ENCODE measurements around the gene HUNK.

HUNK gene

DNA sequence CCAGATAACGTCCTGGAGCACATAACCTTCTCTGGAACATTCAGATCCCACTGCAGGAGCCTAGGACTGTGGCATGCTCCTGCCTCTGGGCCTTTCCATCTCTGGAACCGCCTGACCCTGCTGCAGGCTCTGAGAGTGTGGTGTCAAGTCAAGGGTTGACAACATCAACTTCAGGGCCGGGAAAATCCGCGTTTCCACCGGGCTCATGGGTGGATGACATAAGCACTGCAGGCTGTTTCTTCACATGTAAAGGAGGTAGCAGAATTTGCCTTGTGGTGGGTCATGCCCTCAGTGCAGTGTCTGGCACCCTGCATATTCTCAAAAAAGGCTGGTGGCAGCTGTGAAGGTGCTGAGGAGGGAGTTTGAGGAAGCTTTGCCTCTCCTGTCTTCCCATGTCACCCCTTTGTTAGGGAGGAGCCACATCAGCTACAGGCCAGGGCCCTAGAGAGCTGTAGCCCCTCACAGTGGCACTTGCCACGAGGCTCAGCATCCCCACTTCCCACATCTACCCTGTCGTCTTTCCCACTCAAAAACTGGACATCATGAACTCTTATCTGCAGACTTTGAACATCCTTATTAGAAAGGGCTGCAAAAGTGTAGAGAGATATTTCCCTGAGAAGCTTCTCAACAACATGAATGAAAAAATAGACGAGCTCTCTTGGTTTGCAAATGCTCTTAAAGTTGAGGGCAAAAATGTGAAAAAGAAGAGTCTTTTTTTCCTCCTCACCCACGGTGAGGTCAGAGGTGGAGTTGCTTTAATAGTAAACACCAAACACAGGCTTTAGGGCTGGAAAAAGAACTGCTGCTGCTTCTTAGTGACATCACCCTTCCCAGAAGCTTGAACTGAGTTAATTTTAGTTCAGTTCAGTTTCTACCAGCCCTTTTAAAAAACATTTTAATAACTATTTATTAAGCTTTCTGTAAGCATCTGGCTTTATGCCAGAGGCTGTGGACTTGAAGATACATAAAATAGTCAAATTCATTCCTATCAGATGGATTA lies 121.3 kb downstream of the HUNK start:
- Mint-ChIP-seq H3K36me3 (no peaks in the 10 kb centered on the region), H3K9me3 (ENCODE audit: low read depth) (no peaks in the 10 kb centered on the region), H3K27me3 (no peaks in the 10 kb centered on the region), H3K27ac (no peak overlapping the region), H3K4me3 (no peak overlapping the region), H3K4me1 (ENCODE audit: low read depth) (no peaks in the 10 kb centered on the region)

DNA sequence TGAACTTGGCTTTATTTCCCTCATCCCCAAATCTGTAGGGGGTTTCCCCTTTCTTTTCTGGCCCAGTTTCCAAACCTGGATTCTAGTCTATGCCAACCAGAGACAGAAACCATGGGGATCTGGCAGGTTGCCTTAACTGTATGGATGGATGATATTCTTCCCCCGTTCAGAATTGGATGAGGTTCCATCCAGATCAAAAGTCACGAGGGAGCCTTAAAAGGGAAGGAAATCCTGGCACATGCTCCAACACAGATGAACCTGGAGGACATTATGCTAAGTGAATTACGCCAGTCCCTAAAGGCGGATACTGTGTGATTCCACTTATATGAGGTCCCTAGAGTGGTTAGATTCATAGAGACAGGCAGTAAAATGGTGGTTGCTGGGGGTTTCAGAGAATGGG lies 124.4 kb downstream of the HUNK start:
- Mint-ChIP-seq H3K4me1 (ENCODE audit: low read depth) (no peaks in the 10 kb centered on the region), H3K4me3 (no peak overlapping the region), H3K9me3 (ENCODE audit: low read depth) (no peaks in the 10 kb centered on the region), H3K36me3 (no peaks in the 10 kb centered on the region), H3K27me3 (no peaks in the 10 kb centered on the region), H3K27ac (no peak overlapping the region)

DNA sequence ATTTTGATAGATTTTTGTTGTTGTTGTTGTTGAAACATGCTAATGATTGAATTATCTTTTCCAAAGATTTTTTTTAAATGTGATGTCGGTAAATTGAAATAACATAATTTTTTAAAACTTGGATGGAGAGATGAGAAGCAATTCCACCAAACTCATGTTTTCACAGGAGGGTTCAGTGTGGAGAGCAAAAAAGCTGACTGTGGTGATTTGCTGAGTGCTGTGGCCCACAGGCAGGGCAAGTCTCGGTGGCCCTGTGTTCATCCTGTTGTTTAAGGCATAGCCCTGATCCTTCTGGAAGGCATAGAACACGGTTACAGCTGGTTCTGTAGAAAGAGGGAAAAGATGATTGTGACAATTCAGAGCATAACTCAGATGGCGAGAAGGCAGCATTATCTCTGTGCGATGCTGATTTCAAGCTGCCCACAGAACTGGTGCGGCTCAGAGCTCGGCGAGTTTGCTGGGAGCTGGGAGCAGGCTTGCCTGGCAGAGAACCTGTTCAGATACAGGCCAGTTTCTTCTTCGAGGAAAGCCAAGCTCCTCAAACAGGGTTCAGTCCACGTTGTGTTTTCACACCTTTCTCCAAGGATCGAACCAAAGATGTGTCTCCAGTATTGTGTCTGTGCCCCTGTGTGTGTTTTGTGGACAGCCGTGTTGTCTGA lies 127.1 kb downstream of the HUNK start:
- no peaks in the 10 kb centered on the region for H3K4me1 Mint-ChIP-seq (ENCODE audit: low read depth)
- no peak overlapping the region for H3K27ac Mint-ChIP-seq
- H3K9me3 Mint-ChIP-seq (ENCODE audit: low read depth), result no peaks in the 10 kb centered on the region
- no peak overlapping the region for H3K4me3 Mint-ChIP-seq
- no peaks in the 10 kb centered on the region for H3K36me3 Mint-ChIP-seq
- no peaks in the 10 kb centered on the region for H3K27me3 Mint-ChIP-seq

DNA sequence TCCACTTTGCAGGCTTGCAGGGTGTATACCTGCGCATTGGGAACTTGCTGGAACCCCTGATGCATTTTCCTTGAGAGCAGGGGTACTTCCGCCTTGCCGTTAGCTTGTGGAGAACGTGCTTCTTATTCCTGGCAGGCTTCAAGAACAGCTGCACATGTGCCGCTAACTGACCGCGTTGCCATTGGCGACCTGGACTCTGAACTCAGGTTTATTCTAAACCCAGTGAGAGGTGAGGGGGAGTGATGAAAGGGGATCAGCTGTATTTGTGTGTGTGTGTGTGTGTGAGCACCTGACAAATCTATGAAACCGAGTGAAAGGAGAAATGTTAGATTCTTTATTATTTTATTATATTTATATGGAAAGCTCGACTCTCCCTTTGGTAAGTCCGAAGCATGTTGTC lies 128.6 kb downstream of the HUNK start:
- H3K27ac Mint-ChIP-seq, result no peak overlapping the region
- no peak overlapping the region for H3K4me3 Mint-ChIP-seq
- no peaks in the 10 kb centered on the region for H3K27me3 Mint-ChIP-seq
- no peaks in the 10 kb centered on the region for H3K4me1 Mint-ChIP-seq (ENCODE audit: low read depth)
- H3K9me3 Mint-ChIP-seq (ENCODE audit: low read depth), result no peaks in the 10 kb centered on the region
- H3K36me3 Mint-ChIP-seq, result no peaks in the 10 kb centered on the region

DNA sequence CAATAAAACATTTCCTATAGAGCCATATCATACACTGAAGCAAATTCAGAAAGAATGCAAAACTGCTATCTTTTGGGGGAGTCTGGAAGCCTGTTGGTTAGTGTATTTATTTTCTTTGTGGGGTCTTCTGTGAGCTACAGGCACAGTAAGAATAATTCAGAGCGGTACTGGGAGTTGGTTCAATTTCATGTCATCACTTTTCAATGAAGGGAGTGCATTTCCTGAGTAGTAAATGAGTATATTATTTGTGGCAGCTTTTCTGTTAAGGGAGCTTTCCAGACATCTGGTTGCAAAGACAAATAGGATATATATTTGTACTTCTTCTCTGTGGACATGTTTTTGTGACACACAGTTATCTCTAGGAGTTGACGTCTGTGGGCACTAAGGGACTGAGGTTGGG lies 130.6 kb downstream of the HUNK start:
- H3K9me3 Mint-ChIP-seq (ENCODE audit: low read depth), result no peaks in the 10 kb centered on the region
- H3K27ac Mint-ChIP-seq, result no peak overlapping the region
- no peaks in the 10 kb centered on the region for H3K36me3 Mint-ChIP-seq
- no peaks in the 10 kb centered on the region for H3K4me1 Mint-ChIP-seq (ENCODE audit: low read depth)
- H3K27me3 Mint-ChIP-seq, result no peaks in the 10 kb centered on the region
- H3K4me3 Mint-ChIP-seq, result no peak overlapping the region

DNA sequence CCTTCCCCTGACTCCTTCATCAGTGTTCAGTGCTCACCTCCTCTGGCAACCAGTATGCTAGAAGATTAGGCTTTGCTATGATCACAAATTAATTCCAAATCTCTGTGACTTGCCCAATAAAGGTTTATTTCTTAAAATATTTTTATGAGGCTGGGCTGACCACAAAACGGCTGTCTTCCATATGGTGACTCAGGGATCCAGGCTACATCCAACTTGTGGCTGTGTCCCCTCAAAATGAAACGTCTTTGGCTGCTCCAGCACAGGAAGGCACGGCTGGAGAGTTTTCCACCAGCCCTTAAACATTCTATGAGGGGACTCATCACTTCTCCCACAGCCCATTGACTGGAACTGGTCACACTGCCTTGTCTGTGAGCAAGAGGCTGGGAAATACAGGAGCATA lies 131.5 kb downstream of the HUNK start:
- H3K27me3 Mint-ChIP-seq, result no peaks in the 10 kb centered on the region
- H3K9me3 Mint-ChIP-seq (ENCODE audit: low read depth), result no peaks in the 10 kb centered on the region
- H3K36me3 Mint-ChIP-seq, result no peaks in the 10 kb centered on the region
- H3K4me3 Mint-ChIP-seq, result no peak overlapping the region
- no peak overlapping the region for H3K27ac Mint-ChIP-seq
- H3K4me1 Mint-ChIP-seq (ENCODE audit: low read depth), result no peaks in the 10 kb centered on the region

DNA sequence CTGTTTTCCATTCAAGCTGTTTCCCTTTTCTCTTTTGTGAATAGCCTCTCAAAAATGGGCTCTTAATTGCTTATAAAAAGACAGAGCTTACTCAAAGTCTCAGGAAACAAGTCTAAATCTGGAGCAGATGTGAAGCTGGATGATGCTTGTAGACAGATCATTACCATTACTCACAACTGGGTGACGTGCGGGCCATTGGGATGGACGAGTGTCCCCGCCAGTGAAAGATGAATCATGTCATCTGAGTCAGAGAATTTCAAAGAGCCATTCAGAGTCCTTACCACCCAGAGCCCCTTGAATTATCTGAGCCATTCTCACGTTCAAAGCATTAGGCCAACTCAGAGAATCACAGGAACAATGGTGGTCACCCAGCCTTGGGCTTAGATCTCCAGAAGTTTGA lies 134.6 kb downstream of the HUNK start:
- H3K9me3 Mint-ChIP-seq (ENCODE audit: low read depth), result no peaks in the 10 kb centered on the region
- H3K36me3 Mint-ChIP-seq, result no peaks in the 10 kb centered on the region
- H3K4me1 Mint-ChIP-seq (ENCODE audit: low read depth), result no peaks in the 10 kb centered on the region
- no peak overlapping the region for H3K4me3 Mint-ChIP-seq
- no peak overlapping the region for H3K27ac Mint-ChIP-seq
- no peaks in the 10 kb centered on the region for H3K27me3 Mint-ChIP-seq

DNA sequence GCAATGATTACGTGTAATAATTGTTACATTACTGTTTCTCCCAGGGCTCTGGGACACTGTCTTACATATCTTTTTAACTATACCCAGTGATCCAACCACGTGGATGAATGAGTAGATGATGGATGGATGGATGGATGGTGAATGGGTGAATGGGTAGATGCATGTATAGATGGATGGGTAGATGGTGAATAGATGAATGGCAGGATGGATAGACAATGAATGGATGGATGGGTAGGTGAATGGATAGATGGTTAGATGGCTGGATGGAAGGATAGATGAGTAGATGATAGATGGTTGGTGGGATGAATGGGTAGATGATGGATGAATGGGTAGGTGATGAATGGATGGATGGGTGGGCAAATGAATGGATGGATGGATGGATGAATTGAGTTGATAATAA lies 135.9 kb downstream of the HUNK start:
- no peaks in the 10 kb centered on the region for H3K4me1 Mint-ChIP-seq (ENCODE audit: low read depth)
- H3K4me3 Mint-ChIP-seq, result no peak overlapping the region
- H3K27me3 Mint-ChIP-seq, result no peaks in the 10 kb centered on the region
- H3K36me3 Mint-ChIP-seq, result no peaks in the 10 kb centered on the region
- H3K9me3 Mint-ChIP-seq (ENCODE audit: low read depth), result no peaks in the 10 kb centered on the region
- no peak overlapping the region for H3K27ac Mint-ChIP-seq

DNA sequence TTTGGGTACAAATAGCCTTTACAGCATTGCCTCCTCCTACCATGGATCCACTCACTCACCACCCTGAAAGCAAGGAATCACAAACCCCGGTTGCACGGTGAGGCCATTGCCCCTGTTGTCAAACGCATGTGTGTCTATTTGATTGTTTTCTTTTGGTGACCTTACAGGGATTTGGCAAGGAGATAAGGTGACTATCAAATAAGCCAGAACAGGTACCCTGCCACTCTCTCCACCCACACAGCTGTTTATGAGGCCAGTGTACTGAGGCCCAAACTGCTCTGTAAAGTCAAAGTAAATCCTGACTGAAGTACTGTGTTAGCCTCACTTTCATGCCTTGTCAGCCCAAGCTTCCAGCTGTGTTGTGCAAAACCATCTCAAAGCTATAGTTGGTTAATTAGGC lies 136.4 kb downstream of the HUNK start:
- Mint-ChIP-seq H3K4me1 (ENCODE audit: low read depth) (no peaks in the 10 kb centered on the region), H3K36me3 (no peaks in the 10 kb centered on the region), H3K9me3 (ENCODE audit: low read depth) (no peaks in the 10 kb centered on the region), H3K27me3 (peaks cover 3% of the 10 kb centered on the region), H3K4me3 (no peak overlapping the region), H3K27ac (no peak overlapping the region)

DNA sequence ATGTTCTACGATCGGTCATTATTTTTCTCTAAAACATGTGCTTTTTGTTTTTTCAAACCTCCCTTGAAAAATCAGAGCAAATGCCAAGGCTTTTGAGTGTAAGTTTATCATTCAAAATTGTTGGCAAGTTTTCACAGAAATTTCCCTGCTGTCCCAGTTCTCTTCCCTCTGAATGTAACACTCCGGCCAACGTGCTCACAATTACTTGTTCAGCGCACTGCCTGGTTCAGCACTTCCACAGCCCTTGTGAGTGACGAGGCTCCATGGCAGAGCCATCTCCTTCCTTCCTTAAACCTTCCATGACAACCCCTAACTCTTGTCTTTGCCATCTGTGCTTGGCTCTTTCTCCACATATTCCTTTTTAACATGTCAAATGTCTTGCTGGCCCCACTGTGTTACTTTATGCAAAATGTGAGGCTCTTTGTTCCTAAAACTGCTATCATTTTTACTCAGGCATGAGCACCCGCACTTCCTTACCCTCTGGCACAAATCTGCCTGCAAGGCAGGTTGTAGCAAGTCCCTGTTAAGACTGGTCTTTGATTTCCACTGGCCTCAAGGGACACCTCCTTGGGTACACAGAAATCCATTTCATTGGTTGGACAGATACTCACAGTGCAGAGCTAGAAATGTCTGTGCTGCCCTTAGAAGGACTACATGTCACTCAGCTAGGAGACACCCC lies 142.8 kb downstream of the HUNK start:
- no peak overlapping the region for H3K27ac Mint-ChIP-seq
- no peaks in the 10 kb centered on the region for H3K9me3 Mint-ChIP-seq (ENCODE audit: low read depth)
- H3K4me1 Mint-ChIP-seq (ENCODE audit: low read depth), result no peaks in the 10 kb centered on the region
- peaks cover 3% of the 10 kb centered on the region for H3K27me3 Mint-ChIP-seq
- H3K4me3 Mint-ChIP-seq, result no peak overlapping the region
- no peaks in the 10 kb centered on the region for H3K36me3 Mint-ChIP-seq

DNA sequence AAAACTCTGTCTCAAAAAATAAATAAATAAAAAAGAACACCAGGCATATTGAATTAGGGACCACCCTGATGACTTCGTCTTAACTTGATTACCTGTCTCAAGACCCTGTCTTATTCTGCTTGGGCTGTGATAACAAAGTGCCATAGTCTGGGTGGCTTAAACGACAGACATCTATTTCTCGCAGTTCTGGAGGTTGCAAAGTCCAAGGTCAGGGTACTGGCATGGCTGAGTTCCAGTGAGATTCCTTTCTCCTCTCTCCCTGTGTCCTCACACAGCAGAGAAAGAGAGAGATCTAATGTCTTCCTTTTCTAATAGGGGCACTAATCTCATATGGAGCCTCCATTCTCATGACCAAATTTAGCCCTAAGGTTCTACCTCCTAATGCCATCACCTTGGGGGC lies 145.6 kb downstream of the HUNK start:
- Mint-ChIP-seq H3K4me3 (no peak overlapping the region), H3K36me3 (no peaks in the 10 kb centered on the region), H3K9me3 (ENCODE audit: low read depth) (no peaks in the 10 kb centered on the region), H3K27me3 (peaks cover 3% of the 10 kb centered on the region), H3K27ac (no peak overlapping the region), H3K4me1 (ENCODE audit: low read depth) (no peaks in the 10 kb centered on the region)

DNA sequence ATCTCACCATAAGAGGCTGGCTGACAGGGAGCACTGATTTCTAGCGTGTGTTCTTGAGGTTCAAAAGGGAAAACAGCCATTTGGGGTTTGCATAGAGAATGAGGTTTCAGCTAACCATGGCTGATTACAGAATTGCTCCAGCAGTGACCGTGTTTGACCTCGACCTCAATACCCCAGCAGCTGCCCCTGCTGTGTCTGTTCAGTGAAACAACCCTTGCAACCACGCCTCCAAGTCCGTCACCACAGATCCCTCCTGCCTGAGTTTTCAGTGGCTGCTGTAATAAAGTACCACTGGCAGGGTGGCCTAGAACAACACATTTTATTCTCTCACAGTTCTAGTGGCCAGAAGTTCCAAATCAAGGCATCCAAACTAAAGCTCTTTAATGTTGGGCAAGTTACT lies 147.7 kb downstream of the HUNK start:
- H3K9me3 Mint-ChIP-seq (ENCODE audit: low read depth), result no peaks in the 10 kb centered on the region
- no peak overlapping the region for H3K4me3 Mint-ChIP-seq

DNA sequence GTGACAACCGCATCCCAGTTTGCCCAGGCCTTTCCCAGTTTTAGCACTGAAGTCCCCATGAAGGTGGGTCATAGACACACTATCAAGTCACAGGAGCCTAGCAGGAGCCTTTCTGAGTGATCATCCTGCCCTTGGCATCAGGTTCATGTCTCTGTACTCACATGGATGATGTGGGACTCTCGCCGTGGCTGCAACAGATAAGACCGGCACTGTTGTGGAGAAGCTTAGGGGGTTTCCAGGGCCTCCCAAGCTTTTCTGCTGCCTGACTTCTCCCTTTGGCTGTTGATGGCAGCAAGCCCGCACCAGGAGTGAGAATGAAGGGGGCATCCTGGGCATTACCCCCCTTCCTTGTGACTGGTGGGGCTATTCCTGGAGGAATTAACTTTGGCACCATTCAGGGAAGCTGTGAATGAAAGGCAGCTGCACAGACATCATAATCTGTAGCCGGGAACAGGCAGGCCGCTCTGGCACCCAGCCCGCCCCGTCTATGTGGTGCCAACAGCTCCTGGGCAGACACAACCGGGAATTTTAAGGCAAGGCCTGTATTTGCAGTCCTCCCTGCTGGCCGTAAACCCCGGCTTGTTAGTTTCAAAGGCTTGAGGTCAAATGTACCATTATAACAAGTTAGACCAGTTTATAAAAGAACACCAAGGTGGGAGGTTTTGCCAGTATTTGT lies 148.6 kb downstream of the HUNK start:
- Mint-ChIP-seq H3K4me3 (no peak overlapping the region), H3K27ac (no peak overlapping the region), H3K27me3 (no peaks in the 10 kb centered on the region), H3K36me3 (no peaks in the 10 kb centered on the region), H3K9me3 (ENCODE audit: low read depth) (no peaks in the 10 kb centered on the region), H3K4me1 (ENCODE audit: low read depth) (no peaks in the 10 kb centered on the region)

More for the DNA sequence above, 147.7 kb downstream of the HUNK start:
- Mint-ChIP-seq H3K4me1 (ENCODE audit: low read depth) (no peaks in the 10 kb centered on the region), H3K27ac (no peak overlapping the region), H3K36me3 (no peaks in the 10 kb centered on the region), H3K27me3 (no peaks in the 10 kb centered on the region)

DNA sequence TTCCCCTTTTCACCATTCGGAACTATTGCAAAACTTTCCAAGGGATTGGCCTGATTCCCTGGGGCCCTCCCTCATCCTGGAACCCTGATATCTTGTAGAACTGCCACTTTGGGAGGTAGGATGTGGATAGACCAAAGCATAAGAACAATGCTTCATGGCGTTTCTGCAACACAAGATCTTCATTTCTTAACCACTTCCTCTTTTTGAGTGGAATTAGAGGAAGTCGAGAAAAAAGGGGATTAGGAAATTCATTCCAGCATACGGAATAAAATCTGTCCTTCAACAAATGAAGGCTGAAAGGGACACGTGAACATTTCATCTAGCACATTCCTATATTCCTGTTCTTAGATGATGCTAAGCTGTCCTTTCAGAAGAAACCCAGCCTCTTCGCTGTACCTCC lies 149.3 kb downstream of the HUNK start:
- H3K27ac Mint-ChIP-seq, result no peak overlapping the region
- H3K9me3 Mint-ChIP-seq (ENCODE audit: low read depth), result no peaks in the 10 kb centered on the region
- no peaks in the 10 kb centered on the region for H3K4me1 Mint-ChIP-seq (ENCODE audit: low read depth)
- no peak overlapping the region for H3K4me3 Mint-ChIP-seq
- no peaks in the 10 kb centered on the region for H3K27me3 Mint-ChIP-seq
- no peaks in the 10 kb centered on the region for H3K36me3 Mint-ChIP-seq

Measured in activated naive CD8-positive, alpha-beta T cell (primary cell).